H1 (cell line): ENCODE results near the gene MAPK4. TPM values are rescaled to one million over a fixed set of nuclear protein-coding genes. Genes with fewer than 3 reads are reported as not detected.

ENCODE experiments used
- ATF2 ChIP-seq: IDR thresholded peaks from 2 replicates; pipeline ENCODE4 v1.6.1; 2012; ENCODE audit warnings: low read length, inconsistent platforms
- BACH1 ChIP-seq: IDR thresholded peaks from 2 replicates; pipeline ENCODE4 v1.6.1; 2012; ENCODE audit warnings: low read length, improper control_type of control experiment
- CHD7 ChIP-seq: fragments of 300-600 bp; sonication (generic); IDR thresholded peaks from 2 replicates; pipeline ENCODE4 v1.7.1; 2012; ENCODE audit warnings: low read length, moderate library complexity, mild to moderate bottlenecking, inconsistent platforms; ENCODE audit not compliant: insufficient replicate concordance
- EP300 ChIP-seq, 2 experiments: IDR thresholded peaks; 1 replicate in 1 of 2; 2 replicates in 1 of 2; pipeline ENCODE4 v1.6.1; 2011 to 2012; ENCODE audit warnings: low read depth in 2 of 2, low read length in 2 of 2, mild to moderate bottlenecking in 2 of 2, borderline replicate concordance in 1 of 2, inconsistent platforms in 1 of 2, moderate library complexity in 1 of 2
- GABPA ChIP-seq: IDR thresholded peaks from 2 replicates; pipeline ENCODE4 v1.6.1; 2011; ENCODE audit warnings: mild to moderate bottlenecking, low read length, moderate library complexity, borderline replicate concordance; ENCODE audit not compliant: insufficient read depth
- NRF1 ChIP-seq: IDR thresholded peaks from 2 replicates; pipeline ENCODE4 v1.6.1; 2011; ENCODE audit warnings: mild to moderate bottlenecking, low read depth, low read length, improper control_type of control experiment
- SIRT6 ChIP-seq: IDR thresholded peaks from one replicate; pipeline ENCODE4 v1.7.1; 2012; ENCODE audit warnings: low read length, inconsistent platforms
- SIX5 ChIP-seq: IDR thresholded peaks from 2 replicates; pipeline ENCODE4 v1.6.1; 2011; ENCODE audit warnings: mild to moderate bottlenecking, low read depth, low read length
- SP1 ChIP-seq: IDR thresholded peaks from 2 replicates; pipeline ENCODE4 v1.6.1; 2011; ENCODE audit warnings: low read depth, low read length
- SRF ChIP-seq: IDR thresholded peaks from 2 replicates; pipeline ENCODE4 v1.6.1; 2011; ENCODE audit warnings: mild to moderate bottlenecking, low read depth, low read length, moderate library complexity
- polyA plus RNA-seq, 7 experiments: library from polyadenylated mRNA; depleted of rRNA in 3 of 7; stranded (reverse) in 5 of 7; unstranded in 2 of 7; fragments of >200 nt in 5 of 7; fragments of 200-250 nt in 2 of 7; gene quantifications; 1 replicate in 5 of 7; 2 replicates in 1 of 7; 4 replicates in 1 of 7; pipeline versions ENCODE4 v1.2.1 to v1.2.3, GENCODE V29; 2011 to 2013; ENCODE audit warnings: missing spikeins in 2 of 7, mixed read lengths in 2 of 7
- total RNA-seq: library from RNA; stranded (reverse); fragmentation: NEBNext Ultra II Directional; extraction: Animal tissue kit (Norgen Biotek cat#: 25700); gene quantifications from 2 replicates; pipeline ENCODE4 v1.2.1, GENCODE V29; 2021

MAPK4 gene
- total and polyA plus RNA-seq, 2 of the 8 experiments (the other 6 are each of a cell fraction or from before 2014, with no cell fraction given) = 3.2 to 3.7 TPM

- TF ChIP-seq CHD7 = no peak
- TF ChIP-seq SIX5 = no peak
- TF ChIP-seq GABPA = no peak
- TF ChIP-seq SRF = no peak
- TF ChIP-seq NRF1 = no peak
- TF ChIP-seq SP1 = no peak
- TF ChIP-seq BACH1 = no peak
- TF ChIP-seq SIRT6 = no peak
- TF ChIP-seq EP300 (IDR thresholded peaks at IDR 0.05; ENCODE audit: borderline replicate concordance in 1 of 2, low read depth in 2 of 2, low read length in 2 of 2) = no peak
- no peak for TF ChIP-seq ATF2
Observed at GRCh38 chr18:50689578-50689977, 129.7 kb downstream of the MAPK4 start (continued).
